OCI-LY3 (cell line): ENCODE results near the gene EPN3.

Experiments used
- CTCF ChIP-seq: fragments of 200-600, 300-600 bp; sonication (generic); IDR thresholded peaks from 2 replicates; pipeline ENCODE4 v1.5.1; 2014; ENCODE audit warnings: antibody characterized with exemption, low read length, low read depth
- EZH2phosphoT487 ChIP-seq: fragments of 200-600 bp; shearing (Covaris generic); IDR thresholded peaks from 2 replicates; pipeline ENCODE4 v1.6.1; 2018; ENCODE audit warnings: antibody characterized with exemption, mixed run types, low read depth

GRCh38 chr17:50508573-50509460, 23.7 kb upstream of the EPN3 start:
- TF ChIP-seq CTCF (peak; percentile 2; the same call in 1 of the 2 replicates), EZH2phosphoT487 (no peak)
